ENCODE measurements around the gene SMAD2. TPM values are rescaled to one million over a fixed set of nuclear protein-coding genes. Genes with fewer than 3 reads are reported as not detected.
"Not testable (repeated sequence)": the region's sequence is repeated elsewhere in the genome, so short reads cannot be mapped to it uniquely, and the experiment has no call there.

Gene SMAD2
- polyA plus RNA-seq, 1 experiment = 95.8 TPM

- TF ChIP-seq, protein P1, sequence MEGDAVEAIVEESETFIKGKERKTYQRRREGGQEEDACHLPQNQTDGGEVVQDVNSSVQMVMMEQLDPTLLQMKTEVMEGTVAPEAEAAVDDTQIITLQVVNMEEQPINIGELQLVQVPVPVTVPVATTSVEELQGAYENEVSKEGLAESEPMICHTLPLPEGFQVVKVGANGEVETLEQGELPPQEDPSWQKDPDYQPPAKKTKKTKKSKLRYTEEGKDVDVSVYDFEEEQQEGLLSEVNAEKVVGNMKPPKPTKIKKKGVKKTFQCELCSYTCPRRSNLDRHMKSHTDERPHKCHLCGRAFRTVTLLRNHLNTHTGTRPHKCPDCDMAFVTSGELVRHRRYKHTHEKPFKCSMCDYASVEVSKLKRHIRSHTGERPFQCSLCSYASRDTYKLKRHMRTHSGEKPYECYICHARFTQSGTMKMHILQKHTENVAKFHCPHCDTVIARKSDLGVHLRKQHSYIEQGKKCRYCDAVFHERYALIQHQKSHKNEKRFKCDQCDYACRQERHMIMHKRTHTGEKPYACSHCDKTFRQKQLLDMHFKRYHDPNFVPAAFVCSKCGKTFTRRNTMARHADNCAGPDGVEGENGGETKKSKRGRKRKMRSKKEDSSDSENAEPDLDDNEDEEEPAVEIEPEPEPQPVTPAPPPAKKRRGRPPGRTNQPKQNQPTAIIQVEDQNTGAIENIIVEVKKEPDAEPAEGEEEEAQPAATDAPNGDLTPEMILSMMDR (IDR thresholded peaks at IDR 0.05; ENCODE audit: low read depth, low read length) = no peak
- Histone ChIP-seq H3K27ac (ENCODE audit: low read depth, low read length) (no peak overlapping the region), H3K4me3 (ENCODE audit: low read depth, low read length) (no peak overlapping the region), H3K27me3 (ENCODE audit: control insufficient read depth, insufficient read depth, low read length) (no peaks in the 10 kb centered on the region), H3K9me3 (ENCODE audit: control insufficient read depth, insufficient read depth, low read length) (no peaks in the 10 kb centered on the region)
- ChIA-PET CTCF (interaction anchor here (1.6 kb wide), 1 partner anchor 83 kb away, joined by 5 read pairs; no protein-coding TSS in a partner anchor), POLR2A (no interaction called here)
- DNase-seq (ENCODE audit: low read depth, low spot score) = no peak
Measured at GRCh38 chr18:47832348-47832747, 98.1 kb downstream of the SMAD2 start.

GRCh38 chr18:47831351-47831750 lies 99.1 kb downstream of the SMAD2 start:
- no peak for DNase-seq (ENCODE audit: low read depth, low spot score)
- TF ChIP-seq, protein P1 (IDR thresholded peaks at IDR 0.05; ENCODE audit: low read depth, low read length) = no peak
- Histone ChIP-seq H3K9me3 (ENCODE audit: control insufficient read depth, insufficient read depth, low read length) (no peaks in the 10 kb centered on the region), H3K27me3 (ENCODE audit: control insufficient read depth, insufficient read depth, low read length) (no peaks in the 10 kb centered on the region), H3K4me3 (ENCODE audit: low read depth, low read length) (no peak overlapping the region), H3K27ac (ENCODE audit: low read depth, low read length) (no peak overlapping the region)
- ChIA-PET CTCF (interaction anchor here (1.6 kb wide), 1 partner anchor 82 kb away, joined by 5 read pairs; no protein-coding TSS in a partner anchor), POLR2A (no interaction called here)

GRCh38 chr18:47830772-47831171 lies 99.7 kb downstream of the SMAD2 start:
- ChIA-PET CTCF (interaction anchor here (1.6 kb wide), 1 partner anchor 82 kb away, joined by 5 read pairs; no protein-coding TSS in a partner anchor), POLR2A (no interaction called here)
- no peaks in the 10 kb centered on the region for H3K27me3 ChIP-seq (ENCODE audit: control insufficient read depth, insufficient read depth, low read length)
- no peaks in the 10 kb centered on the region for H3K9me3 ChIP-seq (ENCODE audit: control insufficient read depth, insufficient read depth, low read length)
- DNase-seq (ENCODE audit: low read depth, low spot score) = no peak
- H3K4me3 ChIP-seq (ENCODE audit: low read depth, low read length) = no peak overlapping the region
- H3K27ac ChIP-seq (ENCODE audit: low read depth, low read length) = no peak overlapping the region
- TF ChIP-seq, protein P1 (IDR thresholded peaks at IDR 0.05; ENCODE audit: low read depth, low read length) = no peak

GRCh38 chr18:47829831-47830230 lies 100.6 kb downstream of the SMAD2 start:
- ChIA-PET CTCF (no interaction called here), POLR2A (interaction anchor here (0.6 kb wide), 1 partner anchor 10 kb away, joined by 7 read pairs; no protein-coding TSS in a partner anchor)
- H3K27me3 ChIP-seq (ENCODE audit: control insufficient read depth, insufficient read depth, low read length) = no peaks in the 10 kb centered on the region
- H3K4me3 ChIP-seq (ENCODE audit: low read depth, low read length) = no peak overlapping the region
- DNase-seq (ENCODE audit: low read depth, low spot score) = no peak
- TF ChIP-seq, protein P1 (IDR thresholded peaks at IDR 0.05; ENCODE audit: low read depth, low read length) = no peak
- H3K9me3 ChIP-seq (ENCODE audit: control insufficient read depth, insufficient read depth, low read length) = no peaks in the 10 kb centered on the region
- H3K27ac ChIP-seq (ENCODE audit: low read depth, low read length) = no peak overlapping the region

GRCh38 chr18:47828031-47828430 lies 102.4 kb downstream of the SMAD2 start:
- H3K27me3 ChIP-seq (ENCODE audit: control insufficient read depth, insufficient read depth, low read length); POLR2A ChIA-PET; H3K27ac ChIP-seq (ENCODE audit: low read depth, low read length); H3K4me3 ChIP-seq (ENCODE audit: low read depth, low read length); H3K9me3 ChIP-seq (ENCODE audit: control insufficient read depth, insufficient read depth, low read length); CTCF ChIA-PET; DNase-seq (ENCODE audit: low read depth, low spot score): not testable (repeated sequence)
